Inflammatory macrophage treated with lipopolysaccharide for 1 hour (primary cell): Measurements from ENCODE around the gene FSHR.

Experiments
- DNase-seq, 2 donors: peaks; one replicate each; pipeline ENCODE4 v3.0.0-alpha.2; 2020 to 2022

The FSHR gene

GRCh38 chr2:49111006-49111405 is 43.3 kb downstream of the FSHR start:
- no peak for DNase-seq

GRCh38 chr2:49110571-49110970 is 43.7 kb downstream of the FSHR start:
- DNase-seq: no peak

GRCh38 chr2:49108851-49109250 is 45.5 kb downstream of the FSHR start:
- DNase-seq: no peak

GRCh38 chr2:49108436-49108835 is 45.9 kb downstream of the FSHR start:
- no peak for DNase-seq

- no peak for DNase-seq
Observed at GRCh38 chr2:49105506-49105905, 48.8 kb downstream of the FSHR start.

GRCh38 chr2:49102146-49102545 is 52.2 kb downstream of the FSHR start:
- no peak for DNase-seq

GRCh38 chr2:49080681-49081080 is 73.6 kb downstream of the FSHR start:
- DNase-seq: no peak

GRCh38 chr2:49070716-49071115 is 83.6 kb downstream of the FSHR start:
- DNase-seq: no peak

- DNase-seq: no peak
Observed at GRCh38 chr2:49069829-49070228, 84.5 kb downstream of the FSHR start.

- no peak for DNase-seq
Observed at GRCh38 chr2:49068613-49069012, 85.7 kb downstream of the FSHR start.

GRCh38 chr2:49067971-49068370 is 86.3 kb downstream of the FSHR start:
- no peak for DNase-seq

GRCh38 chr2:49053156-49053555 is 101.2 kb downstream of the FSHR start:
- no peak for DNase-seq

- DNase-seq: no peak
Observed at GRCh38 chr2:49050265-49050664, 104.0 kb downstream of the FSHR start.

- DNase-seq: no peak
Observed at GRCh38 chr2:49049161-49049560, 105.2 kb downstream of the FSHR start.

- no peak for DNase-seq
Observed at GRCh38 chr2:49045083-49045482, 109.2 kb downstream of the FSHR start.

- DNase-seq: no peak
Observed at GRCh38 chr2:49044350-49045079, 109.8 kb downstream of the FSHR start.

- no peak for DNase-seq
Observed at GRCh38 chr2:49043405-49043982, 110.8 kb downstream of the FSHR start.

GRCh38 chr2:49042488-49042887 is 111.8 kb downstream of the FSHR start:
- DNase-seq: no peak

- no peak for DNase-seq
Observed at GRCh38 chr2:49041061-49041460, 113.3 kb downstream of the FSHR start.

- DNase-seq: no peak
Observed at GRCh38 chr2:49037197-49037596, 117.1 kb downstream of the FSHR start.

- no peak for DNase-seq
Observed at GRCh38 chr2:49035481-49035880, 118.8 kb downstream of the FSHR start.

GRCh38 chr2:49033394-49034185 is 120.7 kb downstream of the FSHR start:
- no peak for DNase-seq

- DNase-seq: no peak
Observed at GRCh38 chr2:49032936-49033335, 121.4 kb downstream of the FSHR start.

- DNase-seq: no peak
Observed at GRCh38 chr2:49032126-49032525, 122.2 kb downstream of the FSHR start.
